Measurements from ENCODE around the gene NRCAM.

NRCAM gene

DNA sequence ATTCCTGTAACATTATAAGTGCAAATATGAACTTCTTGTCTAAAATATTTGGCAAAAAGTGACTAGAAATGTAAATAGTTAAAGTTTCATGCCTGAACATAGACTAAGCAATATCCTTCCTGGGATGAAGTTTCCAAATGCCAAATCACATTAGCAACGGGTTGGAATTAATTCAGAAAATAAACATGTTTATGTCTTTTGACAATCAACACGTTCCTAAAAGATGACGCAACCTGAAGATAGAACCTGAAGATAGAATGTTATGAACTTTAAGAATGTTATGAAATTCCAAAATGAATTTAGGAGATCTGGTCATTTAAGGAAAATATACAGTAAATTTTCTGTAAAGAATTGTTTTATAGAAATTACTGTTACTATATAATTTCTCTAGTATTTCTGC lies 335.3 kb downstream of the NRCAM start:
- Mint-ChIP-seq H3K4me3 (no peak overlapping the region), H3K4me1 (ENCODE audit: low read depth) (peaks cover 6% of the 10 kb centered on the region), H3K36me3 (ENCODE audit: low read depth) (no peaks in the 10 kb centered on the region), H3K27me3 (no peaks in the 10 kb centered on the region), H3K9me3 (no peaks in the 10 kb centered on the region), H3K27ac (no peak overlapping the region)
- DNase-seq, result no peak

DNA sequence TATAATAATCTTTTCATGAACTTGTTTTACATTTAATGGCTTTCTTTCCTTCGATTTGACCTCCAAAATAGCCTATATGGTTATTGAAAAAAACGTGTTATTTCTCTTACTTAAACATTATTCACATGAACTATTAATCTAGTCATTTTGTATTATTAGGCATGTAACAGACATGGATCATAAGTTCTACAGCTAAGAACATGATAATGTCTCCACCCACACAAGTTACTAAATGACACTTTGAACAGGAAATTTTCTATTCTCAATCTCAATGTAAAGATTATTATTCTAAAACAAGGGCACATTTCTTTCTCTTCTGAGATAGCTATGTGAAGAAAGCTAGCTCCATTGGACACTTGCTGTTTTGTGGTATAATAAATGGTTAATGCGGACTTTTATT lies 336.0 kb downstream of the NRCAM start:
- no peaks in the 10 kb centered on the region for H3K9me3 Mint-ChIP-seq
- H3K27ac Mint-ChIP-seq, result no peak overlapping the region
- no peaks in the 10 kb centered on the region for H3K36me3 Mint-ChIP-seq (ENCODE audit: low read depth)
- peaks cover 6% of the 10 kb centered on the region for H3K4me1 Mint-ChIP-seq (ENCODE audit: low read depth)
- H3K27me3 Mint-ChIP-seq, result no peaks in the 10 kb centered on the region
- no peak for DNase-seq
- H3K4me3 Mint-ChIP-seq, result no peak overlapping the region

DNA sequence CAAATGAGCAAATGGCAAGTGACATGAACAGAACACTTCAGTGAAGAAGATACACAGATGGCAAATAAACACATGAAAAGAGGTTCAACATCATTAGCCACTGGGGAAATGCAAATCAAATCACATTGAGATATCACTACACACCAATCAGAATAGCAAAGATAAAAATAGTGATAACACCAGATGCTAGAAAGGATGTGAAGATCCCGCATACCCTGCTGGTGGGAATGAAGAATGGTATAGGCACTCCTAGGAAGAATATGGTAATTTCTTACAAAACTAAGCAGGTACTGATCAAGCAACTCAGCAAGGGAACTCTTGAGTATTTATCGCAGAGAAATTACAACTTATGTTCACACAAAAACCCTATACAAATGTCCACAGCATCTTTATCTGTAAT lies 337.3 kb downstream of the NRCAM start:
- Mint-ChIP-seq H3K9me3 (no peaks in the 10 kb centered on the region), H3K27ac (no peak overlapping the region), H3K4me1 (ENCODE audit: low read depth) (peaks cover 6% of the 10 kb centered on the region), H3K27me3 (no peaks in the 10 kb centered on the region), H3K36me3 (ENCODE audit: low read depth) (no peaks in the 10 kb centered on the region), H3K4me3 (no peak overlapping the region)
- no peak for DNase-seq

DNA sequence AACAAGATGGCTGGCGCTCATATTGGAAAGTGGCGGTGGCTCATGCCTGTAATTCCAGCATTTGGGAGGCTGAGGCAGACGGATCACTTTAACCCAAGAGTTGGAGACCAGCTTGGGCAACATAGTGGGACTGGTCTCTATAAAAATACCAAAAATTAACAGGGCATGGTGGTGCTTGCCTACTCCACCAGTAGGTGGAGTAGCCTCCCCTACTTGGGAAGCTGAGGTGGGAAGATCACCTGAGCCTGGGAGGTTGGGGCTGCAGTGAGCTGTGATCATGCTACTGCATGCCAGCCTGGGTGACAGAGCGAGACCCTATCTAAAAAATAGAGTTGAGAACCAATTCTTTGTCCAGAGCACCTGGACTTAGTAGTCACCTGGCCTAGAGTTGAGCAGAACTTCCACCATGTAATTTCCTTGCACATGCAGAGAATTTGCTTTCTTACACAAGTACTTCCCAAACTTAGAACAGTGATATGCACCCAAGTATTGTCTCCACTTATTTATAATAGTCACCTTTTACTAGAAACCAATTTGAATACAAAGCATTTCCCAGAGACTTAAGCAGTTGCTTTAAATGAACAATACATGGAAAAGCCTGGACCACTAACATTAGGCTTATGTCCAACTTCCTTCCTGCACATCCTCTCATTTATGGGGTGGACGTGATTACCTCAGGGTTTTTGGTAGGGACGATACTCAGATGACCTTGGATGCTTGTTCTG lies 342.0 kb downstream of the NRCAM start:
- Mint-ChIP-seq H3K36me3 (ENCODE audit: low read depth) (no peaks in the 10 kb centered on the region), H3K4me3 (no peak overlapping the region), H3K9me3 (no peaks in the 10 kb centered on the region), H3K27me3 (no peaks in the 10 kb centered on the region), H3K4me1 (ENCODE audit: low read depth) (no peaks in the 10 kb centered on the region), H3K27ac (no peak overlapping the region)
- no peak for DNase-seq

DNA sequence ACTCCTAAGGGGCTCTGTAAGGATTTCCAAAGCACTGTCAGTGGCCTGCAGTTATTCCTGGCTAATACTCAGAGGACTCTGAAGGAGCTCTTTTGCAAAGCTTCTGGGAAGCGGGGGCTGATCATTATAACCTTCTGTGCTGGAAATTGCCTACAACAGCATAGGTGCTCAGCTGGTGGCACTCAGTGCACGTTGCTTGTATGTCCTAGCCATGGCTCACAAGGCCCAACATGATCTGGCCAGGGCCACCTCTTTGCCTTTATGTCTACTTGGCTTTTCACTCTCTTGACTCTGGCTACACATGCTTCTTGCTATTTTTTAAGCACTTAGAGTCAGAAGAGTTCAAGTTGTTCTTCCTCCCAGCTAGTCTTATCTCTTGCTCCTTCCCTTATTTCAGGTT lies 343.6 kb downstream of the NRCAM start:
- H3K36me3 Mint-ChIP-seq (ENCODE audit: low read depth), result no peaks in the 10 kb centered on the region
- no peak overlapping the region for H3K27ac Mint-ChIP-seq
- H3K9me3 Mint-ChIP-seq, result no peaks in the 10 kb centered on the region

DNA sequence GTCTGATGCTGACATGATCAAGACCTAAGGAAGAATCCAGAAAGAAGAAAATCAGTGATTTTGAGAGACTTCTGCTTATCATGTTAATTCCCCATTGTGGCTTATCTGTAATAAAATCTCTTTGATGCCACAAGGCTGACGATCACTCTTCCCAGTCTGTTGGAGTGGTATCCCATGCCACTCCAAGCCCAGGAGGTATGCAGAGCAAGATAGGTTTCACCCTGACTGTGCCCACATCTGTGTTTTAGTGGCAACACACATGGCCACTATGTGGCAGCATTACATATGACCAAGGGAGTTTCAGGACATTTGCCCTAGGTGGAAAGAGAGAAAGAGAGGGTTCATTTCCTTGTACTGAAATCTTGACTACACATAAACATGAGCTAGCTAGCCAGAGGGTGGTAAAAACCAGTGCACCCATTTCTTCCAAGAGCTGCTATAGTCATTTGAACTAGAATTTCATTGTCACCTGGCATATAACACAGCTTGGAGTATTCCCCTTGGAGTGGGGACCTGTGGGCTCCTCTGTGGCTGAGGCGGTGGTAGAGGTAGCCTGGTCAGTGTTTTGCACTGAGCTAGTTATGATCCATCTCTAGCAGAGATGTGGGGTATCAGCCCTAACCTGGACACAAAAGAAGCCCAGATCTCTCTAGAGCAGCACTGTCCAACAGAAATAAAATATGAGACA lies 346.9 kb downstream of the NRCAM start:
- no peak for DNase-seq
- H3K36me3 Mint-ChIP-seq (ENCODE audit: low read depth), result no peaks in the 10 kb centered on the region
- H3K27me3 Mint-ChIP-seq, result no peaks in the 10 kb centered on the region
- no peak overlapping the region for H3K4me3 Mint-ChIP-seq
- no peak overlapping the region for H3K27ac Mint-ChIP-seq
- no peaks in the 10 kb centered on the region for H3K9me3 Mint-ChIP-seq
- H3K4me1 Mint-ChIP-seq (ENCODE audit: low read depth), result no peaks in the 10 kb centered on the region

More for the DNA sequence above, 343.6 kb downstream of the NRCAM start:
- no peak overlapping the region for H3K4me3 Mint-ChIP-seq
- H3K27me3 Mint-ChIP-seq, result no peaks in the 10 kb centered on the region
- no peaks in the 10 kb centered on the region for H3K4me1 Mint-ChIP-seq (ENCODE audit: low read depth)
- DNase-seq, result no peak

DNA sequence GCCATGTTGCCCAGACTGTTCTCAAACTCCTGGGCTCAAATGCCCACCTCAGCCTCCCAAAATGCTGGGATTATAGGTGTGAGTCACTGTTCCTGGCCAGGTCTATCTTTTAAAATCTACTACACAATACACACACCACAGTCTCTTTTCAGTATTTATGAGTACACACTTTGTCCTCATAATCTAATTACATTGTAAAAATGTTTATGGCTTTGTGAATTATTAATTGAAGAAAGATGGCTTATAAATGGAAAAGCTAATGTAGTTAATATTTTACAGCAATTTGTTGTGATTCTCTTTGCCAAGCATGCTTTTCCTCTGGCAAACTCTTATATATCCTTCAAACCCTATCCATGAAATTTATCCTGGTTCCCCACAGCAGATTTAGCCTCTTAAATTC lies 348.1 kb downstream of the NRCAM start:
- Mint-ChIP-seq H3K9me3 (no peaks in the 10 kb centered on the region), H3K27ac (no peak overlapping the region), H3K4me1 (ENCODE audit: low read depth) (no peaks in the 10 kb centered on the region), H3K36me3 (ENCODE audit: low read depth) (no peaks in the 10 kb centered on the region), H3K4me3 (no peak overlapping the region), H3K27me3 (no peaks in the 10 kb centered on the region)
- no peak for DNase-seq

DNA sequence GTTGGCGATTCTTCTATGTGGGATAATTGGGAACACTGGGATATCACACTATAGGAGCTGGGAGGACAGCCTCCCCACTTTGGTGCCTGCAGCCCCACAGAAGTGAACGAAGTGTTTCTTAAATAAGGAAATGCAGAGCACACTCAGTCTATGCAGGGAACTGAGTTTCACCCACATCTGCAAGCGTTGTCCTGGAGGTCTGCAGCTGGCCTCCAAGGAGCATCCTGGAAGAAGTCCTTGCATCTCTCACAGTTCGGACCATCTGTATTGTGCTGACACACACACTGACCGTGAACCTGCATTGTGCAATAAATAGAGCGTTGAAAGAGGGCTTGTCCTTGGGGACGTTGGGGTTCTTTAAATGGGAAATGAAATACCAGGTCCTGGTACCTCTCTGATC lies 351.9 kb downstream of the NRCAM start:
- H3K4me3 Mint-ChIP-seq, result no peak overlapping the region
- H3K36me3 Mint-ChIP-seq (ENCODE audit: low read depth), result no peaks in the 10 kb centered on the region
- H3K4me1 Mint-ChIP-seq (ENCODE audit: low read depth), result no peaks in the 10 kb centered on the region
- no peak overlapping the region for H3K27ac Mint-ChIP-seq
- no peaks in the 10 kb centered on the region for H3K9me3 Mint-ChIP-seq
- no peaks in the 10 kb centered on the region for H3K27me3 Mint-ChIP-seq
- no peak for DNase-seq

DNA sequence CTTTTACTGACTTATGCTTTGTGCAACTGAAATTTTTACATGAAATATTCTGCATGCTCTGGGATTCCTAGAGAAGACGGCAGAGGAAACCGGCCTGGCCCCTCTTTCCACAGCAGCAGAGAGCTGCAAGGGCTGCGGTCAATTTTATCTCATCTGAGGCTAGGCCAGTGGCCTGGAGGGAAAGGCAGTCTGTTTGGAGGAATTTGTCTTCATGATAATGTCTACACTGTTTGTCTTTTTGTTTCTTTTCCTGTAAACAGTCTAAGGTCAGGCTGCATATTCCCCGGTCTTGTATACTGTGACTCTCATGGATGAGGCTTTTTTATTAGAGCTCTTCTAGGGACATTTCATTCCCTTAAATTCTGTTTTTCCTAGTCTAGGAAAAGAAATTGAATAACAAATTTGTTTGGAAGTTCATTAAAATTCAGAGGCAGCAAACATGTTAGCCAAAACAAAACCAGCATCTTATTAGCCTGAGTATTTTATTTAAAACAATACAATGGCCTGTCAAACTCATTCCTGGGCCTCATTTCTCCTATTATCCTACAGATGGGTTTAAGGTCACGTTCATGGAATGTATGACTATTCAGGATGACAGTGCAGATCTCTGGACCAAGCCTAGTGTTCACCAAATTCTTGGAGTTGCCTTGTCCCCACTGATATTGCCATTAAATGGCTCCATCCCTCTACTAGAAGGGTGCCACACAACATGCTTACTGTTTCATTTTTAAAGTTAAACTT lies 352.5 kb downstream of the NRCAM start:
- no peaks in the 10 kb centered on the region for H3K4me1 Mint-ChIP-seq (ENCODE audit: low read depth)
- H3K4me3 Mint-ChIP-seq, result no peak overlapping the region
- peaks cover 4% of the 10 kb centered on the region for H3K27me3 Mint-ChIP-seq
- H3K27ac Mint-ChIP-seq, result no peak overlapping the region
- no peaks in the 10 kb centered on the region for H3K9me3 Mint-ChIP-seq
- no peak for DNase-seq
- no peaks in the 10 kb centered on the region for H3K36me3 Mint-ChIP-seq (ENCODE audit: low read depth)

DNA sequence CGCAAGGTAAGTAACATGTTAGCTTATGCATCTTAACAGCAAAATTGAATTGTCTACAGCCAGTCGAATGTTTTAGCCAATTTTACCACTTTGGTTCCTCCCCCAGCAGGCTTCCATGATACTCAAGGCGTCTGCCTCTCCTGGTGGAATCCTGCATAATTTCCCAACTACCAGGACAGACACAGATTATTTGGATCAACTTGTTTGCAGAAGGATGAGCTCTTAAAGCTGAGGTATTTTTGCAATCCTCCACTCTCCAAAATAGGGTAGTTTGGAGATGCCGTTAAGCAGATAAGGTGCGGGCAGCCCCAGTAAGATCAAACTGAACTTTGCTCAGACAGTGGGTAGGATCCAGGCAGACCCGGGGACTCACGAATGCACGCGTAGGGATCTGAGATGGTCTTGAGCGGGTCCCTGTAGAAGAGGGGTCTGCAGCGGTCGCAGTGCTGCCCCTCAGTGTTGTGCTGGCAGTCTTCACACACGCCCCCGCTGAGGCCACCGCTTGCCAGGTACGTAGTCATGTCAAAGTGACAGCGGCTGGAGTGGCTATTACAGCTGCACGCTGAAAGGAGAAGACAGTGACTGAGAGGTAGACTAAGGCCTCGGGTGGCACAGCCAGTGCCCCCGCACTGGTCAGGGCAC lies 353.4 kb downstream of the NRCAM start:
- no peak overlapping the region for H3K27ac Mint-ChIP-seq
- H3K36me3 Mint-ChIP-seq (ENCODE audit: low read depth), result no peaks in the 10 kb centered on the region
- no peak overlapping the region for H3K4me3 Mint-ChIP-seq
- no peaks in the 10 kb centered on the region for H3K4me1 Mint-ChIP-seq (ENCODE audit: low read depth)
- DNase-seq, result no peak
- H3K9me3 Mint-ChIP-seq, result no peaks in the 10 kb centered on the region
- peaks cover 4% of the 10 kb centered on the region for H3K27me3 Mint-ChIP-seq

DNA sequence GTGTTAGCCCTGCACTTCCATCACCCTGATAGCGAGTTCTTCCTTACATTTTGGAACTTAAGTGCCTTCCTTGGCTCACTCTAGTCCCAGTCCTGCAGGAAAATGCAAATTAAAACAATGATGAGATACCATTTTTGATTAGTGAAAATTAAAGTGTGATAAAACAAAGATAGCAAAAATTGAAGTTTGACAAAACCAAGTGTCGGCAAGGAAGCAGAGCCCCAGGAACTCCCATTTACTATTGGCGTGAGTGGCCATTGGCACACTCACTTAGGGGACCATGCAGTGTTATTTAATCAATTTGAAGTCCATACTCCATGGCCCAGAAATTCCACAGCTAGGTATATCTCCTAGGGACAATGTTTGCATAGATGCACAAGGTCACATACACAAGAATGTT lies 354.5 kb downstream of the NRCAM start:
- no peaks in the 10 kb centered on the region for H3K36me3 Mint-ChIP-seq (ENCODE audit: low read depth)
- no peak for DNase-seq

DNA sequence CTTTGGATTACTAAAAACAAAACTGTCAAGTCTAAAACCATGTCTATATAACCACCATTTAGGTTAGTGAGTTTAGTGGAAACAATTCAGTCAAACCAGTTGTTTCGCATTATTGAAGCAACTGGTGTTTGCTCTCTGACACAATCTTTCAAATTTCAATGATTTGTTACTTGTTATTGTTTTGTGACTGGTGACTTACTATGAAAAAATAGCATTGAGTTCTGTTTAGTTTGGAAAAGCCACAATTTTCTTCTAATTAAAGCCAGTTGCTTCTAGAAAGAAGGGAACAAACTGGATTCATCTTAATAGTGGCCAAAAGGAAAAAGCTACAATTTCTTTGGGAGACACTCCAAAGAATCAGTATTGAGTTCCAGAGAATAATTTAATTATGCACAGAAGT lies 356.5 kb downstream of the NRCAM start:
- no peaks in the 10 kb centered on the region for H3K4me1 Mint-ChIP-seq (ENCODE audit: low read depth)
- no peaks in the 10 kb centered on the region for H3K9me3 Mint-ChIP-seq
- peaks cover 8% of the 10 kb centered on the region for H3K27me3 Mint-ChIP-seq
- no peak overlapping the region for H3K27ac Mint-ChIP-seq
- H3K36me3 Mint-ChIP-seq (ENCODE audit: low read depth), result no peaks in the 10 kb centered on the region
- H3K4me3 Mint-ChIP-seq, result no peak overlapping the region
- DNase-seq, result no peak

More for the DNA sequence above, 354.5 kb downstream of the NRCAM start:
- Mint-ChIP-seq H3K4me3 (no peak overlapping the region), H3K9me3 (no peaks in the 10 kb centered on the region), H3K27me3 (peaks cover 4% of the 10 kb centered on the region), H3K4me1 (ENCODE audit: low read depth) (no peaks in the 10 kb centered on the region), H3K27ac (no peak overlapping the region)

DNA sequence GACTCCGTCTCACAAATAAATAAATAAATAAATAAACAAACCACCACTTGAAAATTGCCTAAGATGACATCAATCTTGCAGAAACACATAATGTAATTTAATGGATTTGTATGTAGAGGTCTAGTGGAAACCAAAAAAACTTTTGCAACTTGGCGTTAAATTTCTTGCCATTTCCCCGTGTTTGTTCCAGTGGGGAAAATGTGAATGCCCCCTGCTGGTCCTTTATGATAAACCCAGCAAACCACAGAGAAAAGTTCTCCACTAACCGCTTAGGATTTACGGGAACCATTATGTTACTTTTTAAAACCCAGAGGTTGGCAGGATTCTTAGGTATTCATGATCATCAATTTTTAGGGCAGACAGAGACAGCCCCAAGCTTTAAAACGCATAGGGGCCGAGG lies 358.5 kb downstream of the NRCAM start:
- Mint-ChIP-seq H3K36me3 (ENCODE audit: low read depth) (no peaks in the 10 kb centered on the region), H3K27ac (no peak overlapping the region), H3K9me3 (no peaks in the 10 kb centered on the region), H3K27me3 (peaks cover 18% of the 10 kb centered on the region), H3K4me1 (ENCODE audit: low read depth) (no peaks in the 10 kb centered on the region), H3K4me3 (no peak overlapping the region)
- DNase-seq, result no peak

All from activated T-cell treated with anti-CD3 and anti-CD28 coated beads, Interleukin-2, amount 50 U/mL, for 24 hours (primary cell).